SK-N-SH treated with all-trans-retinoic acid at 6 μM for 48 hours (cell line): ENCODE data around the gene PRKG1.

Experiments used
- ARNTL ChIP-seq: fragments of 450-650 bp; formaldehyde crosslinking; IDR thresholded peaks from 2 replicates; pipeline ENCODE4 v1.5.0; 2020; ENCODE audit warnings: low read depth, mild to moderate bottlenecking, moderate library complexity, borderline replicate concordance
- BACH2 ChIP-seq: fragments of 250-450 bp; sonication (Bioruptor Pico); IDR thresholded peaks from 2 replicates; pipeline ENCODE4 v1.9.0; 2021; ENCODE audit warnings: mild to moderate bottlenecking, borderline replicate concordance
- CSDC2 ChIP-seq: fragments of 250-450 bp; sonication (Bioruptor Pico); IDR thresholded peaks from 2 replicates; pipeline ENCODE4 v1.5.0; 2020; ENCODE audit warnings: mild to moderate bottlenecking, moderate library complexity
- ISL1 ChIP-seq: fragments of 250-450 bp; sonication (Bioruptor Pico); IDR thresholded peaks from 2 replicates; pipeline ENCODE4 v2.1.2; 2022; ENCODE audit warnings: mild to moderate bottlenecking, moderate library complexity
- OSR1 ChIP-seq: fragments of 250-450 bp; sonication (Bioruptor Pico); IDR thresholded peaks from 2 replicates; pipeline ENCODE4 v1.8.0; 2022; ENCODE audit warnings: moderate library complexity, mild to moderate bottlenecking, inconsistent platforms
- ZFP3 ChIP-seq: fragments of 250-450 bp; sonication (Bioruptor Pico); IDR thresholded peaks from 2 replicates; pipeline ENCODE4 v1.5.0; 2020; ENCODE audit warnings: mild to moderate bottlenecking, moderate library complexity
- ZNF565 ChIP-seq: fragments of 450-650 bp; formaldehyde crosslinking; conservative IDR thresholded peaks from 2 replicates; pipeline ENCODE4 v1.5.0; 2020; ENCODE audit warnings: low read depth, mild to moderate bottlenecking, moderate library complexity
- ZNF8 ChIP-seq: fragments of 450-650 bp; formaldehyde crosslinking; IDR thresholded peaks from 2 replicates; pipeline ENCODE4 v1.5.0; 2020; ENCODE audit warnings: mild to moderate bottlenecking, moderate library complexity
- TF ChIP-seq, protein P1 (sequence below): fragments of 250-450 bp; sonication (Bioruptor Pico); IDR thresholded peaks from 2 replicates; pipeline ENCODE4 v1.8.0; 2020; ENCODE audit warnings: mild to moderate bottlenecking, moderate library complexity, borderline replicate concordance
- TF ChIP-seq, protein P2 (sequence below): fragments of 250-450 bp; sonication (Bioruptor Pico); IDR thresholded peaks from 2 replicates; pipeline ENCODE4 v1.5.0; 2020; ENCODE audit warnings: mild to moderate bottlenecking, moderate library complexity

DNA sequence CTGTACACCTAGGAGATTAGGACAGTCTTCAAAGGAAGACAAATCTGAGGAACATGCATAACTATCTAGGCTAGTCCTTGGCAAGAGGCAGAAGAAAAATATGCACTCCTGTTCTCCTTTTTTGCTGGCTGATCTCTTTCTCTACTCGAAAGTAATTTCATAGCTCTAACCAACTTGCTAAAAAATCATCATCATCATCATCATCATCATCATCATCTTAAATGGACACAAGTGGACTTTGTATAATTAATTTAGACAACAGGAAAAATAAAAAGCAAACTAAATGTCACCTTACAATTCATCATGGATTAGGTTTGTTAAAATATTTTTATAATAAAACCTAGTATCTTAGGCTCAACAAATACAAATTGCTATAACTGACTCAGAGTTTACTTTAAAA lies 1192.6 kb downstream of the PRKG1 start:
- TF ChIP-seq ZFP3 (CRISPR knock-in tag), result no peak
- no peak for TF ChIP-seq ARNTL (CRISPR knock-in tag)
- TF ChIP-seq, protein P1, sequence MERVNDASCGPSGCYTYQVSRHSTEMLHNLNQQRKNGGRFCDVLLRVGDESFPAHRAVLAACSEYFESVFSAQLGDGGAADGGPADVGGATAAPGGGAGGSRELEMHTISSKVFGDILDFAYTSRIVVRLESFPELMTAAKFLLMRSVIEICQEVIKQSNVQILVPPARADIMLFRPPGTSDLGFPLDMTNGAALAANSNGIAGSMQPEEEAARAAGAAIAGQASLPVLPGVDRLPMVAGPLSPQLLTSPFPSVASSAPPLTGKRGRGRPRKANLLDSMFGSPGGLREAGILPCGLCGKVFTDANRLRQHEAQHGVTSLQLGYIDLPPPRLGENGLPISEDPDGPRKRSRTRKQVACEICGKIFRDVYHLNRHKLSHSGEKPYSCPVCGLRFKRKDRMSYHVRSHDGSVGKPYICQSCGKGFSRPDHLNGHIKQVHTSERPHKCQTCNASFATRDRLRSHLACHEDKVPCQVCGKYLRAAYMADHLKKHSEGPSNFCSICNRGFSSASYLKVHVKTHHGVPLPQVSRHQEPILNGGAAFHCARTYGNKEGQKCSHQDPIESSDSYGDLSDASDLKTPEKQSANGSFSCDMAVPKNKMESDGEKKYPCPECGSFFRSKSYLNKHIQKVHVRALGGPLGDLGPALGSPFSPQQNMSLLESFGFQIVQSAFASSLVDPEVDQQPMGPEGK (CRISPR knock-in tag), result no peak
- no peak for TF ChIP-seq ZNF565 (CRISPR knock-in tag)
- no peak for TF ChIP-seq ZNF8 (CRISPR knock-in tag)
- TF ChIP-seq CSDC2 (CRISPR knock-in tag), result no peak
- no peak for TF ChIP-seq BACH2
- TF ChIP-seq OSR1 (CRISPR knock-in tag), result no peak
- TF ChIP-seq, protein P2, sequence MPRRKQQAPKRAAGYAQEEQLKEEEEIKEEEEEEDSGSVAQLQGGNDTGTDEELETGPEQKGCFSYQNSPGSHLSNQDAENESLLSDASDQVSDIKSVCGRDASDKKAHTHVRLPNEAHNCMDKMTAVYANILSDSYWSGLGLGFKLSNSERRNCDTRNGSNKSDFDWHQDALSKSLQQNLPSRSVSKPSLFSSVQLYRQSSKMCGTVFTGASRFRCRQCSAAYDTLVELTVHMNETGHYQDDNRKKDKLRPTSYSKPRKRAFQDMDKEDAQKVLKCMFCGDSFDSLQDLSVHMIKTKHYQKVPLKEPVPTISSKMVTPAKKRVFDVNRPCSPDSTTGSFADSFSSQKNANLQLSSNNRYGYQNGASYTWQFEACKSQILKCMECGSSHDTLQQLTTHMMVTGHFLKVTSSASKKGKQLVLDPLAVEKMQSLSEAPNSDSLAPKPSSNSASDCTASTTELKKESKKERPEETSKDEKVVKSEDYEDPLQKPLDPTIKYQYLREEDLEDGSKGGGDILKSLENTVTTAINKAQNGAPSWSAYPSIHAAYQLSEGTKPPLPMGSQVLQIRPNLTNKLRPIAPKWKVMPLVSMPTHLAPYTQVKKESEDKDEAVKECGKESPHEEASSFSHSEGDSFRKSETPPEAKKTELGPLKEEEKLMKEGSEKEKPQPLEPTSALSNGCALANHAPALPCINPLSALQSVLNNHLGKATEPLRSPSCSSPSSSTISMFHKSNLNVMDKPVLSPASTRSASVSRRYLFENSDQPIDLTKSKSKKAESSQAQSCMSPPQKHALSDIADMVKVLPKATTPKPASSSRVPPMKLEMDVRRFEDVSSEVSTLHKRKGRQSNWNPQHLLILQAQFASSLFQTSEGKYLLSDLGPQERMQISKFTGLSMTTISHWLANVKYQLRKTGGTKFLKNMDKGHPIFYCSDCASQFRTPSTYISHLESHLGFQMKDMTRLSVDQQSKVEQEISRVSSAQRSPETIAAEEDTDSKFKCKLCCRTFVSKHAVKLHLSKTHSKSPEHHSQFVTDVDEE (CRISPR knock-in tag), result no peak
- no peak for TF ChIP-seq ISL1
